SK-N-SH treated with all-trans-retinoic acid at 6 μM for 48 hours (cell line): ENCODE data around the gene FTO.

Experiments used
- ESRRG ChIP-seq: fragments of 250-450 bp; sonication (Bioruptor Pico); IDR thresholded peaks from 2 replicates; pipeline ENCODE4 v1.6.1; 2021; ENCODE audit warnings: mild to moderate bottlenecking
- ISL1 ChIP-seq: fragments of 250-450 bp; sonication (Bioruptor Pico); IDR thresholded peaks from 2 replicates; pipeline ENCODE4 v2.1.2; 2022; ENCODE audit warnings: mild to moderate bottlenecking, moderate library complexity
- PPARA ChIP-seq: fragments of 250-450 bp; sonication (Bioruptor Pico); IDR thresholded peaks from 2 replicates; pipeline ENCODE4 v1.5.0; 2020; ENCODE audit warnings: mild to moderate bottlenecking, borderline replicate concordance
- RARB ChIP-seq: fragments of 250-450 bp; sonication (Bioruptor Pico); IDR thresholded peaks from 2 replicates; pipeline ENCODE4 v1.8.0; 2021; ENCODE audit warnings: mild to moderate bottlenecking, moderate library complexity
- SNAI2 ChIP-seq: fragments of 250-450 bp; sonication (Bioruptor Pico); IDR thresholded peaks from 2 replicates; pipeline ENCODE4 v1.5.0; 2020; ENCODE audit warnings: mild to moderate bottlenecking, moderate library complexity
- TOX ChIP-seq: fragments of 250-450 bp; sonication (Bioruptor Pico); IDR thresholded peaks from 2 replicates; pipeline ENCODE4 v1.8.0; 2021; ENCODE audit warnings: mild to moderate bottlenecking, moderate library complexity, borderline replicate concordance
- ZC3H10 ChIP-seq: fragments of 250-450 bp; sonication (Bioruptor Pico); IDR thresholded peaks from 2 replicates; pipeline ENCODE4 v1.5.1; 2021; ENCODE audit warnings: mild to moderate bottlenecking, moderate library complexity
- ZFP30 ChIP-seq: fragments of 450-650 bp; formaldehyde crosslinking; IDR thresholded peaks from 2 replicates; pipeline ENCODE4 v1.5.0; 2022; ENCODE audit warnings: mild to moderate bottlenecking, moderate library complexity
- ZNF565 ChIP-seq: fragments of 450-650 bp; formaldehyde crosslinking; conservative IDR thresholded peaks from 2 replicates; pipeline ENCODE4 v1.5.0; 2020; ENCODE audit warnings: low read depth, mild to moderate bottlenecking, moderate library complexity
- ZNF8 ChIP-seq: fragments of 450-650 bp; formaldehyde crosslinking; IDR thresholded peaks from 2 replicates; pipeline ENCODE4 v1.5.0; 2020; ENCODE audit warnings: mild to moderate bottlenecking, moderate library complexity
- TF ChIP-seq, protein P1 (sequence below): fragments of 250-450 bp; sonication (Bioruptor Pico); IDR thresholded peaks from 2 replicates; pipeline ENCODE4 v1.8.0; 2020; ENCODE audit warnings: mild to moderate bottlenecking, moderate library complexity, borderline replicate concordance
- TF ChIP-seq, protein P2 (sequence below): fragments of 250-450 bp; sonication (Bioruptor Pico); IDR thresholded peaks from 2 replicates; pipeline ENCODE4 v1.5.1; 2020; ENCODE audit warnings: low read depth, mild to moderate bottlenecking, moderate library complexity
- TF ChIP-seq, protein P3 (sequence below): fragments of 250-450 bp; sonication (Bioruptor Pico); IDR thresholded peaks from 2 replicates; pipeline ENCODE4 v1.8.0; 2021; ENCODE audit warnings: low read depth, mild to moderate bottlenecking, moderate library complexity, borderline replicate concordance

DNA sequence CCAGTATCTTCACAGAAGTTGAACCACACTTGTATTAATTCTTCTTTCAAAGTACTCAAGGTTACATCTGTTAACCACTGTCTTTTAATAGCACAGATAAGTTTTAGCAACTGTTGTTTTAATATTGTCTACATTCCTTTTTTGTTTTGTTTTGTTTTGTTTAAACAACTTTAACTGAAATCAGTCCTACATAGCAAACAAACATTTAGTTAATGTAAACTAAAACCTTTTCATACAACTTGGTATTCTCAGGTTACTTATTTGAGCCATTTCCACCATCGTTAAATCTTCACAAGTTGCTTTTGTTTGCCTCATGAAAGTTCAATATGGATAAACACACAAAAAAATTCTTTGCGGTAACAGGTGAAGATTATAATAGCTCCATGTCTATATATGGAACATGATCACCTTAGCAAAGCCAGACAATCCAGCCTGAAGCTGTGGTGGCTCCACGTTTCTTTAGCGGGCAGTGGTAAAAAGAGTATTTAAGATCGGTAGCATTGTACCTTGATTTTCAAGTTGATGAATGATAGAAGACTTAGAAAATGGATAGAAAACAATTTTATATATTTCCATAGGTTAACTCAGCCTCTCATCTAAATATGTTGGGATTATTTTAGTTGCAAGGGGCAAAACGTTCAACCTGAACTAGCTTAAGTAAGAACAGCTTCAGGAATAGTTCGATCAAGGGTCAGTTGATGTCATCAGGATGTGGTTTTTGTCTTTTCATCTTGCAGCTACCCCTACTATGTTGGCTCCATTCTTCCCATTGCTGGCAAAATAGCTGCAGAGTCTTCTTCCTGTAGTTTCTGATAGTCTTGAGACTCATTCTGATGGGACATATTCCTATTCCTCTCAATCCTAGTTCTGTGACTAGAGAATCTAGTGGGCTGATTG is 182.8 kb downstream of the FTO start:
- no peak for TF ChIP-seq ESRRG (CRISPR knock-in tag)
- TF ChIP-seq PPARA, result no peak
- TF ChIP-seq, protein P1, sequence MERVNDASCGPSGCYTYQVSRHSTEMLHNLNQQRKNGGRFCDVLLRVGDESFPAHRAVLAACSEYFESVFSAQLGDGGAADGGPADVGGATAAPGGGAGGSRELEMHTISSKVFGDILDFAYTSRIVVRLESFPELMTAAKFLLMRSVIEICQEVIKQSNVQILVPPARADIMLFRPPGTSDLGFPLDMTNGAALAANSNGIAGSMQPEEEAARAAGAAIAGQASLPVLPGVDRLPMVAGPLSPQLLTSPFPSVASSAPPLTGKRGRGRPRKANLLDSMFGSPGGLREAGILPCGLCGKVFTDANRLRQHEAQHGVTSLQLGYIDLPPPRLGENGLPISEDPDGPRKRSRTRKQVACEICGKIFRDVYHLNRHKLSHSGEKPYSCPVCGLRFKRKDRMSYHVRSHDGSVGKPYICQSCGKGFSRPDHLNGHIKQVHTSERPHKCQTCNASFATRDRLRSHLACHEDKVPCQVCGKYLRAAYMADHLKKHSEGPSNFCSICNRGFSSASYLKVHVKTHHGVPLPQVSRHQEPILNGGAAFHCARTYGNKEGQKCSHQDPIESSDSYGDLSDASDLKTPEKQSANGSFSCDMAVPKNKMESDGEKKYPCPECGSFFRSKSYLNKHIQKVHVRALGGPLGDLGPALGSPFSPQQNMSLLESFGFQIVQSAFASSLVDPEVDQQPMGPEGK (CRISPR knock-in tag), result no peak
- TF ChIP-seq, protein P2, sequence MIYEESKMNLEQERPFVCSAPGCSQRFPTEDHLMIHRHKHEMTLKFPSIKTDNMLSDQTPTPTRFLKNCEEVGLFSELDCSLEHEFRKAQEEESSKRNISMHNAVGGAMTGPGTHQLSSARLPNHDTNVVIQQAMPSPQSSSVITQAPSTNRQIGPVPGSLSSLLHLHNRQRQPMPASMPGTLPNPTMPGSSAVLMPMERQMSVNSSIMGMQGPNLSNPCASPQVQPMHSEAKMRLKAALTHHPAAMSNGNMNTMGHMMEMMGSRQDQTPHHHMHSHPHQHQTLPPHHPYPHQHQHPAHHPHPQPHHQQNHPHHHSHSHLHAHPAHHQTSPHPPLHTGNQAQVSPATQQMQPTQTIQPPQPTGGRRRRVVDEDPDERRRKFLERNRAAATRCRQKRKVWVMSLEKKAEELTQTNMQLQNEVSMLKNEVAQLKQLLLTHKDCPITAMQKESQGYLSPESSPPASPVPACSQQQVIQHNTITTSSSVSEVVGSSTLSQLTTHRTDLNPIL, result no peak
- no peak for TF ChIP-seq ZNF8
- no peak for TF ChIP-seq TOX
- TF ChIP-seq ZFP30, result no peak
- TF ChIP-seq ISL1 (CRISPR knock-in tag), result no peak
- TF ChIP-seq, protein P3, sequence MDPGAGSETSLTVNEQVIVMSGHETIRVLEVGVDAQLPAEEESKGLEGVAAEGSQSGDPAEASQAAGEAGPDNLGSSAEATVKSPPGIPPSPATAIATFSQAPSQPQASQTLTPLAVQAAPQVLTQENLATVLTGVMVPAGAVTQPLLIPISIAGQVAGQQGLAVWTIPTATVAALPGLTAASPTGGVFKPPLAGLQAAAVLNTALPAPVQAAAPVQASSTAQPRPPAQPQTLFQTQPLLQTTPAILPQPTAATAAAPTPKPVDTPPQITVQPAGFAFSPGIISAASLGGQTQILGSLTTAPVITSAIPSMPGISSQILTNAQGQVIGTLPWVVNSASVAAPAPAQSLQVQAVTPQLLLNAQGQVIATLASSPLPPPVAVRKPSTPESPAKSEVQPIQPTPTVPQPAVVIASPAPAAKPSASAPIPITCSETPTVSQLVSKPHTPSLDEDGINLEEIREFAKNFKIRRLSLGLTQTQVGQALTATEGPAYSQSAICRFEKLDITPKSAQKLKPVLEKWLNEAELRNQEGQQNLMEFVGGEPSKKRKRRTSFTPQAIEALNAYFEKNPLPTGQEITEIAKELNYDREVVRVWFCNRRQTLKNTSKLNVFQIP, result no peak
- TF ChIP-seq SNAI2, result no peak
- no peak for TF ChIP-seq RARB (CRISPR knock-in tag)
- TF ChIP-seq ZC3H10 (CRISPR knock-in tag), result no peak
- TF ChIP-seq ZNF565 (CRISPR knock-in tag), result no peak
